HCT116 (cell line): ENCODE results near the gene EGFR. TPM values are rescaled to one million over a fixed set of nuclear protein-coding genes. Genes with fewer than 3 reads are reported as not detected.
A peak's percentile ranks its signal among the peaks of the same experiment; 100 is the strongest.

Source experiments
- ATAC-seq: fragments of 200-7000 bp; cut with Tn5 transposase; 2 replicates; pipeline ENCODE4 v1.9.1; 2020; ENCODE audit warnings: mild to moderate bottlenecking, moderate library complexity
- BruUV-seq: library from RNA; stranded (reverse); fragments of 400-500 nt; replicated peaks from 2 replicates; lab custom pipeline; 2021; lab: Mats Ljungman, UMichigan
- CTCF ChIA-PET: fragments of 300-600 bp; sonication (Branson Sonifier 250); formaldehyde crosslinking; loops from one replicate; lab custom pipeline; 2021; ENCODE audit warnings: antibody characterized with exemption; lab: Charles Lee
- POLR2A ChIA-PET: fragments of 300-600, 350-600 bp; sonication (Branson Sonifier 250); formaldehyde crosslinking; loops from one replicate; lab custom pipeline; 2021; ENCODE audit warnings: antibody characterized with exemption; lab: Charles Lee
- RAD21 ChIA-PET, 2 experiments: fragments of 300-600 bp; sonication (Branson Sonifier 250); formaldehyde crosslinking; loops; one replicate each; lab custom pipeline; 2023; ENCODE audit warnings: low total read pairs in 2 of 2; ENCODE audit not compliant: uncharacterized antibody in 2 of 2, unreplicated experiment in 2 of 2, low non-redundant PET in 1 of 2; lab: Charles Lee
- DNase-seq: peaks from one replicate; pipeline ENCODE4 v3.0.0-alpha.2; 2010; ENCODE audit warnings: low read depth, low spot score
- H2AFZ ChIP-seq: fragments of 200-600 bp; shearing (Covaris generic), sonication (generic); 2 replicates; pipeline ENCODE4 v1.6.1; 2017; ENCODE audit warnings: low read depth, mixed run types, mixed read lengths, antibody characterized with exemption, low read length; ENCODE audit not compliant: poor library complexity, severe bottlenecking
- H3K27ac ChIP-seq: 2 replicates; pipeline ENCODE4 v1.5.1; 2012; ENCODE audit warnings: low read depth, low read length
- H3K27me3 ChIP-seq: fragments of 200-600 bp; sonication (generic); 2 replicates; pipeline ENCODE4 v1.6.1; 2016; ENCODE audit warnings: mixed run types, low read length, mixed read lengths; ENCODE audit not compliant: insufficient read depth
- H3K36me3 ChIP-seq, 2 experiments: fragments of 200-500 bp in 1 of 2; fragments of 200-600 bp in 1 of 2; sonication (Bioruptor generic) in 1 of 2; sonication (generic) in 1 of 2; 2 replicates each; pipeline versions ENCODE4 v1.5.1 to v1.6.1; 2014 to 2016; ENCODE audit warnings: low read length in 2 of 2, inconsistent platforms in 1 of 2, mixed read lengths in 1 of 2, mixed run types in 1 of 2; ENCODE audit not compliant: insufficient read depth in 2 of 2, control insufficient read depth in 1 of 2
- H3K4me1 ChIP-seq, 2 experiments: fragments of 200-600 bp in 1 of 2; sonication (generic) in 1 of 2; 2 replicates each; pipeline versions ENCODE4 v1.5.1 to v1.6.1; 2012 to 2017; ENCODE audit warnings: low read length in 2 of 2, inconsistent platforms in 1 of 2, mild to moderate bottlenecking in 1 of 2, mixed read lengths in 1 of 2, mixed run types in 1 of 2, moderate library complexity in 1 of 2; ENCODE audit not compliant: insufficient read depth in 2 of 2, control insufficient read depth in 1 of 2
- H3K4me2 ChIP-seq: fragments of 200-600 bp; sonication (generic); 2 replicates; pipeline ENCODE4 v1.6.1; 2017; ENCODE audit warnings: mixed run types, low read length, mixed read lengths
- H3K4me3 ChIP-seq, 2 experiments: fragments of 200-600 bp in 1 of 2; sonication (generic) in 1 of 2; replicated peaks in 1 of 2; 2 replicates each; pipeline ENCODE4 v1.5.1; 2011 to 2016; ENCODE audit warnings: low read length in 2 of 2, control low read depth in 1 of 2, low read depth in 1 of 2, mild to moderate bottlenecking in 1 of 2, mixed read lengths in 1 of 2, mixed run types in 1 of 2
- H3K79me2 ChIP-seq: fragments of 200-600 bp; sonication (generic); 2 replicates; pipeline ENCODE4 v1.6.1; 2017; ENCODE audit warnings: mild to moderate bottlenecking, mixed run types, low read length, moderate library complexity, mixed read lengths; ENCODE audit not compliant: insufficient read depth
- H3K9ac ChIP-seq: fragments of 200-600 bp; sonication (generic); 2 replicates; pipeline ENCODE4 v1.6.1; 2016; ENCODE audit warnings: low read length, mixed read lengths
- H3K9me2 ChIP-seq: fragments of 200-600 bp; sonication (generic), shearing (Covaris generic); 2 replicates; pipeline ENCODE4 v1.6.1; 2017; ENCODE audit warnings: mixed run types, mild to moderate bottlenecking, moderate library complexity; ENCODE audit not compliant: insufficient read depth
- H3K9me3 ChIP-seq, 2 experiments: fragments of 200-500 bp in 1 of 2; fragments of 200-600 bp in 1 of 2; sonication (Bioruptor generic) in 1 of 2; sonication (generic) in 1 of 2; 2 replicates each; pipeline ENCODE4 v1.6.1; 2014 to 2017; ENCODE audit warnings: low read length in 2 of 2, mixed read lengths in 2 of 2, inconsistent platforms in 1 of 2, low read depth in 1 of 2, mild to moderate bottlenecking in 1 of 2, mixed run types in 1 of 2, moderate library complexity in 1 of 2; ENCODE audit not compliant: control insufficient read depth in 1 of 2, insufficient read depth in 1 of 2
- H4K20me1 ChIP-seq: fragments of 200-600 bp; sonication (generic), shearing (Covaris generic); 2 replicates; pipeline ENCODE4 v1.6.1; 2017; ENCODE audit warnings: mixed run types, mild to moderate bottlenecking, moderate library complexity; ENCODE audit not compliant: insufficient read depth
- CBX3 ChIP-seq: IDR thresholded peaks from 2 replicates; pipeline ENCODE4 v1.6.1; 2012; ENCODE audit warnings: low read depth
- CEBPB ChIP-seq: IDR thresholded peaks from 2 replicates; pipeline ENCODE4 v1.6.1; 2012; ENCODE audit warnings: low read depth
- ELF1 ChIP-seq: IDR thresholded peaks from 2 replicates; pipeline ENCODE4 v1.6.1; 2012; ENCODE audit warnings: low read depth, borderline replicate concordance
- EZH2 ChIP-seq: fragments of 200-600 bp; sonication (generic); IDR thresholded peaks from 2 replicates; pipeline ENCODE4 v1.6.1; 2017; ENCODE audit warnings: antibody characterized with exemption, mixed run types
- FOSL1 ChIP-seq: IDR thresholded peaks from 2 replicates; pipeline ENCODE4 v1.6.1; 2012; ENCODE audit warnings: low read depth
- POLR2A ChIP-seq: IDR thresholded peaks from 2 replicates; pipeline ENCODE4 v1.7.0; 2011; ENCODE audit warnings: borderline replicate concordance; ENCODE audit not compliant: insufficient read depth, insufficient read length; ENCODE audit errors: extremely low read depth
- POLR2AphosphoS5 ChIP-seq: IDR thresholded peaks from 2 replicates; pipeline ENCODE4 v1.6.1; 2011; ENCODE audit warnings: mild to moderate bottlenecking, low read depth, low read length, moderate library complexity
- RAD21 ChIP-seq: IDR thresholded peaks from 2 replicates; pipeline ENCODE4 v1.6.1; 2012; ENCODE audit warnings: low read depth, mild to moderate bottlenecking
- SIN3A ChIP-seq: IDR thresholded peaks from 2 replicates; pipeline ENCODE4 v1.6.1; 2012; ENCODE audit warnings: low read depth
- SP1 ChIP-seq: IDR thresholded peaks from 2 replicates; pipeline ENCODE4 v1.6.1; 2012; ENCODE audit warnings: low read depth
- SRF ChIP-seq: IDR thresholded peaks from 2 replicates; pipeline ENCODE4 v1.6.1; 2012; ENCODE audit warnings: low read depth
- TCF7L2 ChIP-seq: IDR thresholded peaks from 2 replicates; pipeline ENCODE4 v1.7.0; 2011; ENCODE audit warnings: borderline replicate concordance, inconsistent platforms; ENCODE audit not compliant: insufficient read depth, insufficient read length; ENCODE audit errors: extremely low read depth
- ZNF274 ChIP-seq: fragments of 200-500 bp; sonication (Bioruptor generic); IDR thresholded peaks from 2 replicates; pipeline ENCODE4 v1.6.1; 2014; ENCODE audit warnings: mild to moderate bottlenecking, low read depth, low read length, inconsistent platforms
- intact Hi-C: fragments of 100-400 bp; cut with micrococcal nuclease; formaldehyde crosslinking; loops from 2 replicates; pipeline ENCODE4 v1.10.0; 2022
- total RNA-seq: library from RNA; stranded (reverse); gene quantifications from one replicate; pipeline ENCODE4 v1.2.1, GENCODE V29; 2021; ENCODE audit not compliant: unreplicated experiment
- TF ChIP-seq, protein P1 (sequence below): IDR thresholded peaks from 2 replicates; pipeline ENCODE4 v1.6.1; 2012; ENCODE audit warnings: low read depth
- TF ChIP-seq, protein P2 (sequence below): IDR thresholded peaks from 2 replicates; pipeline ENCODE4 v1.6.1; 2011; ENCODE audit warnings: mild to moderate bottlenecking, low read length, moderate library complexity; ENCODE audit not compliant: insufficient replicate concordance; ENCODE audit errors: extremely low read depth
- TF ChIP-seq, protein P3 (sequence below): IDR thresholded peaks from 2 replicates; pipeline ENCODE4 v1.6.1; 2012
- TF ChIP-seq, protein P4 (sequence below): IDR thresholded peaks from 2 replicates; pipeline ENCODE4 v1.6.1; 2012
- TF ChIP-seq, protein P5 (sequence below), 3 experiments: fragments of 200-600 bp in 1 of 3; sonication (generic) in 1 of 3; IDR thresholded peaks in 2 of 3; conservative IDR thresholded peaks in 1 of 3; 2 replicates each; pipeline ENCODE4 v1.5.1; 2012 to 2017; ENCODE audit warnings: low read depth in 2 of 3, low read length in 2 of 3, antibody characterized with exemption in 1 of 3, borderline replicate concordance in 1 of 3, control low read depth in 1 of 3, mild to moderate bottlenecking in 1 of 3, mixed read lengths in 1 of 3, mixed run types in 1 of 3, moderate library complexity in 1 of 3; ENCODE audit not compliant: insufficient read depth in 1 of 3

The EGFR gene
- total RNA-seq, 1 experiment from 2014 or later, result 71.5 TPM

GRCh38 chr7:55109404-55110167, 90.8 kb downstream of the EGFR start:
- ChIA-PET RAD21 (interaction anchor here (1.0 to 1.4 kb wide), 2 partner anchors 23 to 321 kb away, joined by 4 to 5 read pairs; no protein-coding TSS in a partner anchor), CTCF (no interaction called here), POLR2A (interaction anchor here (1.0 to 1.2 kb wide), 2 partner anchors 23 to 24 kb away, joined by 3 read pairs; no protein-coding TSS in a partner anchor)
- H3K9ac ChIP-seq, result peak overlapping the region; percentile 52
- no peaks in the 10 kb centered on the region for H3K9me3 ChIP-seq
- H2AFZ ChIP-seq, result no peak overlapping the region
- peak overlapping the region; percentile 68 for H3K4me2 ChIP-seq
- no peaks in the 10 kb centered on the region for H3K27me3 ChIP-seq
- H3K9me2 ChIP-seq, result no peaks in the 10 kb centered on the region
- H4K20me1 ChIP-seq, result no peaks in the 10 kb centered on the region
- H3K36me3 ChIP-seq, result no peaks in the 10 kb centered on the region
- H3K4me3 ChIP-seq, result peak overlapping the region in 1 of 2 experiments; percentile 28; a peak in 3 of 4 replicates
- H3K4me1 ChIP-seq, result peaks cover 52 to 94% of the 10 kb centered on the region in 2 experiments
- no TSS peak for BruUV-seq
- peaks cover 76% of the 10 kb centered on the region for H3K79me2 ChIP-seq
- H3K27ac ChIP-seq, result peak overlapping the region; percentile 57
- DNase-seq (peak; percentile 88), ATAC-seq (peak; percentile 87)
- intact Hi-C loops, result no loop called here
- TF ChIP-seq, protein P1, sequence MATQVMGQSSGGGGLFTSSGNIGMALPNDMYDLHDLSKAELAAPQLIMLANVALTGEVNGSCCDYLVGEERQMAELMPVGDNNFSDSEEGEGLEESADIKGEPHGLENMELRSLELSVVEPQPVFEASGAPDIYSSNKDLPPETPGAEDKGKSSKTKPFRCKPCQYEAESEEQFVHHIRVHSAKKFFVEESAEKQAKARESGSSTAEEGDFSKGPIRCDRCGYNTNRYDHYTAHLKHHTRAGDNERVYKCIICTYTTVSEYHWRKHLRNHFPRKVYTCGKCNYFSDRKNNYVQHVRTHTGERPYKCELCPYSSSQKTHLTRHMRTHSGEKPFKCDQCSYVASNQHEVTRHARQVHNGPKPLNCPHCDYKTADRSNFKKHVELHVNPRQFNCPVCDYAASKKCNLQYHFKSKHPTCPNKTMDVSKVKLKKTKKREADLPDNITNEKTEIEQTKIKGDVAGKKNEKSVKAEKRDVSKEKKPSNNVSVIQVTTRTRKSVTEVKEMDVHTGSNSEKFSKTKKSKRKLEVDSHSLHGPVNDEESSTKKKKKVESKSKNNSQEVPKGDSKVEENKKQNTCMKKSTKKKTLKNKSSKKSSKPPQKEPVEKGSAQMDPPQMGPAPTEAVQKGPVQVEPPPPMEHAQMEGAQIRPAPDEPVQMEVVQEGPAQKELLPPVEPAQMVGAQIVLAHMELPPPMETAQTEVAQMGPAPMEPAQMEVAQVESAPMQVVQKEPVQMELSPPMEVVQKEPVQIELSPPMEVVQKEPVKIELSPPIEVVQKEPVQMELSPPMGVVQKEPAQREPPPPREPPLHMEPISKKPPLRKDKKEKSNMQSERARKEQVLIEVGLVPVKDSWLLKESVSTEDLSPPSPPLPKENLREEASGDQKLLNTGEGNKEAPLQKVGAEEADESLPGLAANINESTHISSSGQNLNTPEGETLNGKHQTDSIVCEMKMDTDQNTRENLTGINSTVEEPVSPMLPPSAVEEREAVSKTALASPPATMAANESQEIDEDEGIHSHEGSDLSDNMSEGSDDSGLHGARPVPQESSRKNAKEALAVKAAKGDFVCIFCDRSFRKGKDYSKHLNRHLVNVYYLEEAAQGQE, result no peak
- TF ChIP-seq, protein P2, sequence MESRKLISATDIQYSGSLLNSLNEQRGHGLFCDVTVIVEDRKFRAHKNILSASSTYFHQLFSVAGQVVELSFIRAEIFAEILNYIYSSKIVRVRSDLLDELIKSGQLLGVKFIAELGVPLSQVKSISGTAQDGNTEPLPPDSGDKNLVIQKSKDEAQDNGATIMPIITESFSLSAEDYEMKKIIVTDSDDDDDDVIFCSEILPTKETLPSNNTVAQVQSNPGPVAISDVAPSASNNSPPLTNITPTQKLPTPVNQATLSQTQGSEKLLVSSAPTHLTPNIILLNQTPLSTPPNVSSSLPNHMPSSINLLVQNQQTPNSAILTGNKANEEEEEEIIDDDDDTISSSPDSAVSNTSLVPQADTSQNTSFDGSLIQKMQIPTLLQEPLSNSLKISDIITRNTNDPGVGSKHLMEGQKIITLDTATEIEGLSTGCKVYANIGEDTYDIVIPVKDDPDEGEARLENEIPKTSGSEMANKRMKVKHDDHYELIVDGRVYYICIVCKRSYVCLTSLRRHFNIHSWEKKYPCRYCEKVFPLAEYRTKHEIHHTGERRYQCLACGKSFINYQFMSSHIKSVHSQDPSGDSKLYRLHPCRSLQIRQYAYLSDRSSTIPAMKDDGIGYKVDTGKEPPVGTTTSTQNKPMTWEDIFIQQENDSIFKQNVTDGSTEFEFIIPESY, result no peak
- no peak for TF ChIP-seq EZH2
- peak; percentile 42; the same call in 1 of the 2 replicates for TF ChIP-seq RAD21
- TF ChIP-seq, protein P3, sequence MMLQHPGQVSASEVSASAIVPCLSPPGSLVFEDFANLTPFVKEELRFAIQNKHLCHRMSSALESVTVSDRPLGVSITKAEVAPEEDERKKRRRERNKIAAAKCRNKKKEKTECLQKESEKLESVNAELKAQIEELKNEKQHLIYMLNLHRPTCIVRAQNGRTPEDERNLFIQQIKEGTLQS, result 0 out of 2 replicates have a peak, but pooled peaks have one; percentile 28
- TF ChIP-seq SIN3A, result peak; percentile 75; the same call in 1 of the 2 replicates
- TF ChIP-seq TCF7L2, result peak; percentile 76
- no peak for TF ChIP-seq ZNF274
- TF ChIP-seq FOSL1, result peak; percentile 89
- TF ChIP-seq, protein P4, sequence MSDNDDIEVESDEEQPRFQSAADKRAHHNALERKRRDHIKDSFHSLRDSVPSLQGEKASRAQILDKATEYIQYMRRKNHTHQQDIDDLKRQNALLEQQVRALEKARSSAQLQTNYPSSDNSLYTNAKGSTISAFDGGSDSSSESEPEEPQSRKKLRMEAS, result peak; percentile 65
- no peak for TF ChIP-seq POLR2A
- TF ChIP-seq SRF, result peak; percentile 73
- peak; percentile 73 for TF ChIP-seq CEBPB
- TF ChIP-seq, protein P5, sequence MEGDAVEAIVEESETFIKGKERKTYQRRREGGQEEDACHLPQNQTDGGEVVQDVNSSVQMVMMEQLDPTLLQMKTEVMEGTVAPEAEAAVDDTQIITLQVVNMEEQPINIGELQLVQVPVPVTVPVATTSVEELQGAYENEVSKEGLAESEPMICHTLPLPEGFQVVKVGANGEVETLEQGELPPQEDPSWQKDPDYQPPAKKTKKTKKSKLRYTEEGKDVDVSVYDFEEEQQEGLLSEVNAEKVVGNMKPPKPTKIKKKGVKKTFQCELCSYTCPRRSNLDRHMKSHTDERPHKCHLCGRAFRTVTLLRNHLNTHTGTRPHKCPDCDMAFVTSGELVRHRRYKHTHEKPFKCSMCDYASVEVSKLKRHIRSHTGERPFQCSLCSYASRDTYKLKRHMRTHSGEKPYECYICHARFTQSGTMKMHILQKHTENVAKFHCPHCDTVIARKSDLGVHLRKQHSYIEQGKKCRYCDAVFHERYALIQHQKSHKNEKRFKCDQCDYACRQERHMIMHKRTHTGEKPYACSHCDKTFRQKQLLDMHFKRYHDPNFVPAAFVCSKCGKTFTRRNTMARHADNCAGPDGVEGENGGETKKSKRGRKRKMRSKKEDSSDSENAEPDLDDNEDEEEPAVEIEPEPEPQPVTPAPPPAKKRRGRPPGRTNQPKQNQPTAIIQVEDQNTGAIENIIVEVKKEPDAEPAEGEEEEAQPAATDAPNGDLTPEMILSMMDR (IDR thresholded peaks at IDR 0.05 in 2 of 3, conservative IDR thresholded peaks at IDR 0.05 in 1 of 3; ENCODE audit: borderline replicate concordance in 1 of 3, insufficient read depth in 1 of 3, low read depth in 2 of 3, low read length in 2 of 3), result no peak
- no peak for TF ChIP-seq ELF1
- peak; percentile 62; the same call in 1 of the 2 replicates for TF ChIP-seq CBX3
- TF ChIP-seq POLR2AphosphoS5, result peak; percentile 55; the same call in 1 of the 2 replicates
- TF ChIP-seq SP1, result peak; percentile 94
